IPS-18a (cell line): Measurements from ENCODE around the gene RDH12.

Experiments
- H3K27ac ChIP-seq: one replicate; pipeline ENCODE4 v1.5.1; 2013; ENCODE audit warnings: low read length
- H3K27me3 ChIP-seq: one replicate; pipeline ENCODE4 v1.6.1; 2013; ENCODE audit warnings: mild to moderate bottlenecking, low read length; ENCODE audit not compliant: control insufficient read depth, insufficient read depth
- H3K36me3 ChIP-seq: one replicate; pipeline ENCODE4 v1.6.1; 2013; ENCODE audit warnings: low read depth, low read length; ENCODE audit not compliant: control insufficient read depth
- H3K4me1 ChIP-seq: one replicate; pipeline ENCODE4 v1.6.1; 2013; ENCODE audit warnings: low read depth, low read length; ENCODE audit not compliant: control insufficient read depth
- H3K4me3 ChIP-seq: one replicate; pipeline ENCODE4 v1.5.1; 2013; ENCODE audit warnings: low read length
- H3K9ac ChIP-seq: one replicate; pipeline ENCODE4 v1.6.1; 2013; ENCODE audit warnings: mild to moderate bottlenecking, low read length, moderate library complexity
- H3K9me3 ChIP-seq: one replicate; pipeline ENCODE4 v1.6.1; 2013; ENCODE audit warnings: low read depth, low read length; ENCODE audit not compliant: control insufficient read depth

RDH12 gene

DNA sequence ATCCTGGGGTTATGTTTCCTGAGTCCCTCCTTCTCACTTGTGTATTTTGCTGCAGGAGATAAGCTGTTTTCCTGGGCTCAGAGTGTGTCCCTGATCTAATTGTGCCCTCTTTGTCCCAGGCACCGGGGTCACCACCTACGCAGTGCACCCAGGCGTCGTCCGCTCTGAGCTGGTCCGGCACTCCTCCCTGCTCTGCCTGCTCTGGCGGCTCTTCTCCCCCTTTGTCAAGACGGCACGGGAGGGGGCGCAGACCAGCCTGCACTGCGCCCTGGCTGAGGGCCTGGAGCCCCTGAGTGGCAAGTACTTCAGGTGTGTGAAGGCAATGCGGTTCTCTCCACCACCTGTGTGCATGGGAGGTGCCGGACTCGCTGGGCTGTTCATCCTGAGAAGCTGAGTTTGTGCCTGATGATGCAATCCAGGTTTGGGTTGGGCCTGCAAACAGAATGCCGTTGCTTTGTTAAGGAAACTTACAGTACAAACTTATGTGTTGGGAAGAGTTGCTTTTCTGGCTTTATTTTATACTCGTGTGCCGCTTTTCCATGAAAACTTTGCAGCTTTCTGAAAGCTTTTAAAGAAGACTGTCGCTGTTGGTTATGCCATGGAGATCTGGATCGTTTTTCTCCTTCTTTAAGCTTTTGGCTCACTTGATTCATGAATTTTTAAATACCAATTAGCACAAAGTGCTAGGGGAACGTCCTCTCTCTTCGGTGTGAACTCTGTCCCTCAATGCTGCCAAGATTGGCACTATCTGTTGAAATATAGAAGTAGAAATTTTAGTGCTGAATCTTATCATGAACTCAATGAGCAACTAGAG is 27.6 kb downstream of the RDH12 start:
- H3K9ac ChIP-seq: peak overlapping the region; percentile 48

GRCh38 chr14:67733616-67734015 is 31.9 kb downstream of the RDH12 start:
- Histone ChIP-seq H3K4me1 (peaks cover 12% of the 10 kb centered on the region), H3K27me3 (no peaks in the 10 kb centered on the region), H3K9me3 (no peaks in the 10 kb centered on the region), H3K9ac (no peak overlapping the region), H3K27ac (no peak overlapping the region), H3K36me3 (no peaks in the 10 kb centered on the region), H3K4me3 (no peak overlapping the region)

More for the DNA sequence above, 27.6 kb downstream of the RDH12 start:
- Histone ChIP-seq H3K36me3 (no peaks in the 10 kb centered on the region), H3K27me3 (no peaks in the 10 kb centered on the region), H3K9me3 (no peaks in the 10 kb centered on the region), H3K4me3 (peak overlapping the region; percentile 7), H3K27ac (no peak overlapping the region), H3K4me1 (peaks cover 16% of the 10 kb centered on the region)

- Histone ChIP-seq H3K9me3 (no peaks in the 10 kb centered on the region), H3K36me3 (no peaks in the 10 kb centered on the region), H3K9ac (no peak overlapping the region), H3K4me1 (peaks cover 3% of the 10 kb centered on the region), H3K27me3 (no peaks in the 10 kb centered on the region), H3K4me3 (no peak overlapping the region), H3K27ac (no peak overlapping the region)
Measured at GRCh38 chr14:67734675-67735074, 33.0 kb downstream of the RDH12 start.

DNA sequence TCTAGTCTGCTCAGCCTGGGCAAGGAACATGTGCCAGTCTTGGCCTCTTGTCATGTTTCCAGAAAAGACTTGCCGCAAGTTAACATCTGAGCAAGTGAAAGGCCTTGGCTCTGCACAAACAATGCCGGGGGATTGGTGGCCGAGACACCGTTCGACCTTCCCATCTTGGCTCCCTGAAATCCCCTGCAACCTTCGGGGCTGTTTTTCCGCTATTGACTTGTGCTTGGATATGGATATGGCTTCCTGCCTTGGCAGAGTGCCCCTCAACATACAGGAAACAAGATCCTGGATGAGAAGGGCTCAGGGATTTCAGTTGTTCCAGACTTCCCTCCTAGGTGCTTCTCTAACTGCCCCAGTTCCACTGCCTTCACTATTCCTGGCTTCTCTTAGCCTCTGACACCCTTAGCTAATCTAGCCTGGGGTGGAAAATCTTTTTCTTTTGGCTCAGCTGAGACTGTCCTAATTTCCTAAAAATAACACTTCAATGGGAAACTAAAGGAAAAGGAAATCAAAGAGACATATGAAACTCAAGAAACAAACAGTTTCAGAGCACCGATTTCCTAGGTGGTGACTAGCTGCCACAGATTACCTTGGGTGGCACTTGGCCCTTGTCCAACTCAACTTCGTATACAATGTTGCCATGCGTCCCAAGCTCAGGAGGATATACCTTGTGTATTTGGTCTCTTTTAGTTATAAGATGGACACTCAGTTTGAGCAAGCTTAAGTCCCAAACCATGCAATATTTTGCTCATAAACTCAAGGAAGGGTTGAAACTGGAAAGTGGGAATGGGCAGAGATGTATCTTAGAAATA is 33.9 kb downstream of the RDH12 start:
- Histone ChIP-seq H3K27me3 (no peaks in the 10 kb centered on the region), H3K4me1 (no peaks in the 10 kb centered on the region), H3K9me3 (no peaks in the 10 kb centered on the region), H3K27ac (no peak overlapping the region), H3K36me3 (no peaks in the 10 kb centered on the region), H3K4me3 (no peak overlapping the region), H3K9ac (no peak overlapping the region)

DNA sequence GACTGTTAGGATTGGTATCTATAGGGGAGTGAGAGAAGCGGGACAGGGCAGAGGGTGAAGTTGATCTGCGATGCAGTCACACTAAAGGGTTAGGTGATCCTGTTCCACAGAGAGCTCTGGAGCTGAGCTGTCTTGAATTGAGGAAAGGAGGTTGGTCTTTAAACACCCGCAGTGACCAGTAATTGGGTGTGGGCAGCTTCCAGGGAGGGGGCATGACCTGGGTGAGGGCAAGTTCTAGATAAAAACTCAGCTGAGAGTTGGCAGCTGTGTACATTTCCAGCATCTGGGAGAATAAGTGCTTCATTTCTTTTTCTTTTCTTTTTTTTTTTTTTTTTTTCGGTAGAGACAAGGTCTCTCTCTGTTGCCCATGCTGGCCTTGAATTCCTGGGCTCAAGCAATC is 35.1 kb downstream of the RDH12 start:
- no peak overlapping the region for H3K9ac ChIP-seq
- no peaks in the 10 kb centered on the region for H3K36me3 ChIP-seq
- no peaks in the 10 kb centered on the region for H3K27me3 ChIP-seq
- no peaks in the 10 kb centered on the region for H3K4me1 ChIP-seq
- no peaks in the 10 kb centered on the region for H3K9me3 ChIP-seq
- no peak overlapping the region for H3K27ac ChIP-seq
- H3K4me3 ChIP-seq: no peak overlapping the region

DNA sequence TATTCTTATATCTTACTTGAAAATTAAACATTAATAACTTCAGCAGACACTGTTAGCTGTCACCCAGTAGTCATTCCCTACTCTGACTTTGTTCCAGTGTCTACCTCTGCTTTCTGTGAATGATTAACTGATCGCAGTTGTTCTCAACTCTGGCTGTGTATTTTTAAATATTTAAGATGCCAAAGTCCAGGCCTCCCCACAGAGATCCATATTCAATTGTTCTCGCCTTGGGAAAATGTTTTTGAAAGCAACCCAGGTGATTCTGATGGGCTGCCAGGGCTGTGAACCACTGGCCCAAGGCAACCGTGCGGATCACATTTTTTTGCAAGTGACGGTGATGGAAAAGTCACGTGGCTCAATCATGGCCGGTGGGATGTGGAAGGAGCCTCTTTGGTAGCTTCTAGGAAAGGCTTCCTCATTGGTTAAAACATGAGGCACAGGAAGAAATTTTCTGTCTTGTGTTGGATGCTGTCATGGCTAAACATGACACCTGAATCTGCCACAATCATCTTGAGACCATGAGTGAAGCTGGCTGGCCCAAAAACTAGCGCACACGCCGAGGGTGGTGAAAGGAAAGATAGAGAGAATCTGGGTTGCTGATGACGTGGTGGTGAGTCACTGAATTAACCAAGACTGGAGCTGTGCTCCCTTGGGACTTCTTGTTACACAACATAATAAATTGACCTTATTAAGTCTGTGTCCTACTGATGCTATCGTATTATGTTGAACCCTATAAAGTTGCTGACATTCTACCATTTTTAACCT is 37.2 kb downstream of the RDH12 start:
- no peaks in the 10 kb centered on the region for H3K9me3 ChIP-seq
- H3K36me3 ChIP-seq: no peaks in the 10 kb centered on the region
- no peaks in the 10 kb centered on the region for H3K27me3 ChIP-seq
- H3K4me1 ChIP-seq: no peaks in the 10 kb centered on the region
- H3K27ac ChIP-seq: no peak overlapping the region
- no peak overlapping the region for H3K9ac ChIP-seq
- no peak overlapping the region for H3K4me3 ChIP-seq

- Histone ChIP-seq H3K9me3 (no peaks in the 10 kb centered on the region), H3K27ac (no peak overlapping the region), H3K4me1 (no peaks in the 10 kb centered on the region), H3K9ac (no peak overlapping the region), H3K36me3 (peaks cover 15% of the 10 kb centered on the region), H3K4me3 (no peak overlapping the region), H3K27me3 (no peaks in the 10 kb centered on the region)
Measured at GRCh38 chr14:67744046-67744445, 42.4 kb downstream of the RDH12 start.

DNA sequence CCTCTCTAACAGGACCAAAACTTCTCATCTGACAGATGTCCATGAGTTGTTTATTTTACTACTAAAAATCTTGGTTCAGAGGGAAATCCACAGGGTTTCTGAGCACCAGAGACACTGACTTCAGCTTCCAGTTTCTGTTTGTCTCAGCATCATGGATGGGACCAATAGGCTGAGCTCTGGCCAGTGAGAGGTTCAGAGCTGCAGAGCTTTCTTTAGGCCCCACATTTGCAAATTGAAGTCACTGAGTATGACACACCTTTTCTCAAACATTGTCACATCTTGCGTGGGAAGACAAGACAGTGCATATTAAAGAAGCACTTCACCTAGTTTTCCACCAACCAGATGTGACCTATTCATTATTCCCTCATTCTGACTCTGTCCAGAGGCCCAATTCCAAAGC is 45.2 kb downstream of the RDH12 start:
- no peaks in the 10 kb centered on the region for H3K4me1 ChIP-seq
- H3K9ac ChIP-seq: no peak overlapping the region
- H3K36me3 ChIP-seq: peaks cover 40% of the 10 kb centered on the region
- no peaks in the 10 kb centered on the region for H3K9me3 ChIP-seq
- H3K27ac ChIP-seq: no peak overlapping the region
- no peaks in the 10 kb centered on the region for H3K27me3 ChIP-seq
- no peak overlapping the region for H3K4me3 ChIP-seq

GRCh38 chr14:67748312-67748711 is 46.6 kb downstream of the RDH12 start:
- Histone ChIP-seq H3K4me1 (no peaks in the 10 kb centered on the region), H3K27me3 (no peaks in the 10 kb centered on the region), H3K4me3 (no peak overlapping the region), H3K36me3 (peaks cover 54% of the 10 kb centered on the region), H3K27ac (no peak overlapping the region), H3K9me3 (no peaks in the 10 kb centered on the region), H3K9ac (no peak overlapping the region)

GRCh38 chr14:67749341-67750084 is 47.8 kb downstream of the RDH12 start:
- no peaks in the 10 kb centered on the region for H3K27me3 ChIP-seq
- no peak overlapping the region for H3K27ac ChIP-seq
- H3K4me3 ChIP-seq: no peak overlapping the region
- no peaks in the 10 kb centered on the region for H3K4me1 ChIP-seq
- no peak overlapping the region for H3K9ac ChIP-seq
- no peaks in the 10 kb centered on the region for H3K9me3 ChIP-seq
- H3K36me3 ChIP-seq: peaks cover 66% of the 10 kb centered on the region

- Histone ChIP-seq H3K9me3 (no peaks in the 10 kb centered on the region), H3K4me3 (no peak overlapping the region), H3K36me3 (peaks cover 63% of the 10 kb centered on the region), H3K4me1 (no peaks in the 10 kb centered on the region), H3K9ac (no peak overlapping the region), H3K27me3 (no peaks in the 10 kb centered on the region), H3K27ac (no peak overlapping the region)
Measured at GRCh38 chr14:67756496-67756895, 54.8 kb downstream of the RDH12 start.
